ENCODE results near the gene SLC6A9. TPM values are rescaled to one million over a fixed set of nuclear protein-coding genes. Genes with fewer than 3 reads are reported as not detected.
A peak's percentile ranks its signal among the peaks of the same experiment; 100 is the strongest.

Gene SLC6A9
- polyA plus RNA-seq, 2 of the 4 experiments (the other 2 are of a cell fraction) = 9.0 to 17.7 TPM

GRCh38 chr1:44036409-44037139, 5.3 kb upstream of the SLC6A9 start:
- CTCF ChIA-PET = interaction anchor here (0.5 to 25.3 kb wide), 23 partner anchors 10 to 616 kb away, joined by 3 to 412 read pairs (median 5); partner anchors contain the start of gene DPH2
- TF ChIP-seq RCOR1 (IDR thresholded peaks at IDR 0.05; ENCODE audit: low read depth, low read length) (no peak), MAFK (IDR thresholded peaks at IDR 0.05; ENCODE audit: partially characterized antibody) (peak; percentile 42), TFCP2L1 (CRISPR knock-in tag; IDR thresholded peaks at IDR 0.05) (no peak), CTCF (IDR thresholded peaks at IDR 0.05) (peak; percentile 72), RAD21 (conservative IDR thresholded peaks at IDR 0.05 in 1 of 2, IDR thresholded peaks at IDR 0.05 in 1 of 2) (peak; percentile 77 to 79), SMC3 (IDR thresholded peaks at IDR 0.05) (peak; percentile 87), FOXS1 (CRISPR knock-in tag; IDR thresholded peaks at IDR 0.05) (no peak), USF2 (IDR thresholded peaks at IDR 0.05) (no peak)
- Histone ChIP-seq H3K27ac (peak overlapping the region; percentile 63 to 77), H3K4me3 (no peak overlapping the region), H3K9me3 (no peaks in the 10 kb centered on the region), H3K4me1 (peaks cover 30% of the 10 kb centered on the region), H3K4me2 (peak overlapping the region; percentile 20; the same call in 1 of the 3 replicates)
- WGBS (ENCODE audit: missing lambda C conversion rate) = 14% methylated on average over 6 of the region's 6 CpGs
- ATAC-seq = peak; percentile 85 to 89
- DNase-seq (ENCODE audit: low read depth in 1 of 2, low spot score in 1 of 2) = peak; percentile 48 to 67
- no peak for FAIRE-seq
- POLR2A ChIA-PET = no interaction called here

- Histone ChIP-seq H3K9me3 (no peaks in the 10 kb centered on the region), H3K4me2 (peak overlapping the region; percentile 20; the same call in 1 of the 3 replicates), H3K27ac (peak overlapping the region; percentile 63 to 77; a peak in 5 of 6 replicates), H3K4me1 (peaks cover 31% of the 10 kb centered on the region), H3K4me3 (no peak overlapping the region)
- no peak for FAIRE-seq
- ChIA-PET CTCF (interaction anchor here (0.9 to 25.3 kb wide), 19 partner anchors 10 to 616 kb away, joined by 3 to 412 read pairs (median 5); partner anchors contain the start of gene DPH2), POLR2A (interaction anchor here (0.5 kb wide), 1 partner anchor 9 kb away, joined by 3 read pairs; no protein-coding TSS in a partner anchor)
- ATAC-seq = peak in 1 of 2 experiments; percentile 49; a peak in 3 of 6 replicates
- TF ChIP-seq HDAC2 (IDR thresholded peaks at IDR 0.05) (no peak), ATOH8 (CRISPR knock-in tag; IDR thresholded peaks at IDR 0.05; ENCODE audit: low read depth) (no peak), MYC (IDR thresholded peaks at IDR 0.05; ENCODE audit: borderline replicate concordance, low read length) (no peak), CHD4 (IDR thresholded peaks at IDR 0.05; ENCODE audit: borderline replicate concordance) (no peak), CBX2 (IDR thresholded peaks at IDR 0.05; ENCODE audit: borderline replicate concordance, low read depth) (no peak), BCL3 (IDR thresholded peaks at IDR 0.05) (no peak), CHD2 (IDR thresholded peaks at IDR 0.05; ENCODE audit: low read length, partially characterized antibody) (no peak), POLR2AphosphoS2 (conservative IDR thresholded peaks at IDR 0.05; ENCODE audit: low read length) (no peak), GATA3 (IDR thresholded peaks at IDR 0.05; ENCODE audit: borderline replicate concordance) (no peak), TP53 (CRISPR knock-in tag; IDR thresholded peaks at IDR 0.05) (no peak), MAZ (IDR thresholded peaks at IDR 0.05; ENCODE audit: borderline replicate concordance, low read depth, low read length) (no peak), HES2 (IDR thresholded peaks at IDR 0.05) (no peak), KDM1A (IDR thresholded peaks at IDR 0.05; ENCODE audit: low read depth) (no peak), HOXB13 (CRISPR knock-in tag; IDR thresholded peaks at IDR 0.05; ENCODE audit: low read depth) (no peak), RFX5 (IDR thresholded peaks at IDR 0.05) (no peak), ZSCAN20 (CRISPR knock-in tag; IDR thresholded peaks at IDR 0.05) (no peak)
- DNase-seq (ENCODE audit: low read depth in 1 of 2, low spot score in 1 of 2) = no peak
- 79% methylated on average over 4 of the region's 8 CpGs for WGBS (ENCODE audit: missing lambda C conversion rate)
These were observed 4.6 kb upstream of the SLC6A9 start for GRCh38 chr1:44035726-44036408.
